ENCODE results near the gene JPH2. TPM values are rescaled to one million over a fixed set of nuclear protein-coding genes. Genes with fewer than 3 reads are reported as not detected.
A peak's percentile ranks its signal among the peaks of the same experiment; 100 is the strongest.

The JPH2 gene
- total RNA-seq, 2 donors from 2014 or later: 131 to 168 TPM

- no peak overlapping the region for H3K27ac ChIP-seq
Measured at GRCh38 chr20:44112456-44112855, 74.5 kb downstream of the JPH2 start.

DNA sequence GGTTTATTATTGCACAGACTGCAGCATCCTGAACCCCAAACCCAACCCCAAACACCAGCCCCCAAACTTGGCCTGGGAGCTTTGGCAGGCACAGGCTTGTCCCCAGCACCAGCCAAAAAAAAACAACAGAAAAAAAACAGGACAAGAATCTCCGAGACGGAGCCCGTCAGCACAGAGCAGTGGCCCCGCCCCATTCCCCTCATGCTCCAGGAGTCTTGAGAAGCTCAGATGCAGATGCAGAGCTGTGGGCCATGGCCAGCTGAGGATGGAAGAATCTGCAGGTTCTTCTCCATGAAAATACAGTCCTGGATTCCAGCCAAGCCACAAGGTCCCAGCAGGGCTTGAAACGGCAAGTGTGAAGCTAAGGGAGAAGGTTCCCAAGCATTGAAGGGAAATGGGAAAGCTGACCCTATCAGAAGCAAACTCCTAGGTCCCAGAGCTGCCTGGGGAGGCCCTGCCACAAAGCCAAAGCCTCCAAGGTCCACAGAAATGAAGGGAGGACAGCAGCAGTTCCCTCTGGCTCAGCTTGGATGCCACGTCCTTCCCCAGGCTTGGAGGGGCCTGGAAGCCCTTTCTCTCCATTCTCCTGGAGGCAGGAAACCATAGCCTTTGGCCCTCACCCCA, 75.2 kb downstream of the JPH2 start:
- TF ChIP-seq CTCF (IDR thresholded peaks at IDR 0.05): no peak
- peaks cover 0 to 36% of the 10 kb centered on the region in 2 donors for H3K4me1 ChIP-seq
- H3K36me3 ChIP-seq: peaks cover 24% of the 10 kb centered on the region
- no peaks in the 10 kb centered on the region for H3K9me3 ChIP-seq
- H3K27me3 ChIP-seq: no peaks in the 10 kb centered on the region
- no peak for DNase-seq (ENCODE audit: low spot score)
- H3K27ac ChIP-seq: no peak overlapping the region
- H3K4me3 ChIP-seq: no peak overlapping the region

More at GRCh38 chr20:44112456-44112855, 74.5 kb downstream of the JPH2 start:
- no peaks in the 10 kb centered on the region for H3K27me3 ChIP-seq
- no peak overlapping the region for H3K4me3 ChIP-seq
- H3K9me3 ChIP-seq: no peaks in the 10 kb centered on the region
- TF ChIP-seq CTCF (IDR thresholded peaks at IDR 0.05): no peak
- no peak for DNase-seq (ENCODE audit: low spot score)
- peaks cover 0 to 42% of the 10 kb centered on the region in 2 donors for H3K4me1 ChIP-seq
- H3K36me3 ChIP-seq: peaks cover 24% of the 10 kb centered on the region

DNA sequence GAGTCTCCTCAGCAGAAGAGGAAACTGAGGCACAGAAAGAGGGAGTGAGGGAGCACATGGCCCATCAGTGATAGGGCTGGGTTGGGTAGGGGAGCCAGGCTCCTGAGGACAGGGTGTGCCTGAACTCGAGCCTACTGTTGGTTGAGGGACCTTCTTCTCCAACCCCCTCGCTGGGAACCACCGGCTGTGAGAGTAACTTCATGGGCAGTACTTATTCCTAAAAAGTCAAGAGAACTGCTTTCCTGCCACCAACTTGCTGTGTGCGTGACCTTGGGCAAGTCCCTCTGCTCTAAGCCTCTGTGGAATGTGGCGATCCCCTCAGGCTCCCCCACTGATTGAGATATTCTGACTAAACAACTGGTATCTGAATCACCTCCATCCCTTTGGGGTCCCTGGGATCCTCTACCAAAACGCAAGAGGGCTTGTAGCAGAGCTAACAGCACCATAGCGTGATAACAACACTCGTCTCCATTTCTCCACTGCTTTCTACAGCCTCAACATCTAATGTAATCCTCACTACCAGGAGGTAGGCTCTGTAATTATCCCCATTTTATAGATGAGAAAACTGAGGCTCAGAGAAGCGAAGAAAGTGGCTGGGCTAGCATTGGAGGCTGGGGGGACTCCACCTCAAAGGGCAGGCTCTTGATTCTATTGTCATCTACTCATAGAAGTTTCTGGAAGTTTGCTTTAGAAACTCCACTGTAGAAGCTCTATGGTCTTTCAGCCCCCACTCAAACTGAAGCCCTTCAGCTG, 76.0 kb downstream of the JPH2 start:
- Histone ChIP-seq H3K4me1 (peaks cover 0 to 28% of the 10 kb centered on the region in 2 donors), H3K9me3 (no peaks in the 10 kb centered on the region), H3K36me3 (peaks cover 22% of the 10 kb centered on the region), H3K27me3 (no peaks in the 10 kb centered on the region), H3K27ac (no peak overlapping the region), H3K4me3 (no peak overlapping the region)
- no peak for DNase-seq (ENCODE audit: low spot score)
- no peak for TF ChIP-seq CTCF (IDR thresholded peaks at IDR 0.05)

GRCh38 chr20:44109951-44110361, 77.0 kb downstream of the JPH2 start:
- no peaks in the 10 kb centered on the region for H3K27me3 ChIP-seq
- no peak for DNase-seq (ENCODE audit: low spot score)
- peak in 1 of 2 donors; percentile 22 for TF ChIP-seq CTCF (IDR thresholded peaks at IDR 0.05)
- no peak overlapping the region for H3K4me3 ChIP-seq
- no peaks in the 10 kb centered on the region for H3K9me3 ChIP-seq
- H3K36me3 ChIP-seq: peaks cover 16% of the 10 kb centered on the region
- peaks cover 0 to 26% of the 10 kb centered on the region in 2 donors for H3K4me1 ChIP-seq
- no peak overlapping the region for H3K27ac ChIP-seq

GRCh38 chr20:44106615-44107014, 80.4 kb downstream of the JPH2 start:
- Histone ChIP-seq H3K9me3 (peaks cover 0 to 8% of the 10 kb centered on the region in 2 donors), H3K4me1 (peaks cover 0 to 3% of the 10 kb centered on the region in 2 donors), H3K4me3 (no peak overlapping the region), H3K36me3 (no peaks in the 10 kb centered on the region), H3K27me3 (no peaks in the 10 kb centered on the region), H3K27ac (no peak overlapping the region)
- no peak for TF ChIP-seq CTCF (IDR thresholded peaks at IDR 0.05)
- no peak for DNase-seq (ENCODE audit: low spot score)
